Measurements from ENCODE around the gene CUL4B. TPM values are rescaled to one million over a fixed set of nuclear protein-coding genes. Genes with fewer than 3 reads are reported as not detected.

CUL4B gene
- total RNA-seq, 1 donor from 2014 or later, result 52.2 TPM

DNA sequence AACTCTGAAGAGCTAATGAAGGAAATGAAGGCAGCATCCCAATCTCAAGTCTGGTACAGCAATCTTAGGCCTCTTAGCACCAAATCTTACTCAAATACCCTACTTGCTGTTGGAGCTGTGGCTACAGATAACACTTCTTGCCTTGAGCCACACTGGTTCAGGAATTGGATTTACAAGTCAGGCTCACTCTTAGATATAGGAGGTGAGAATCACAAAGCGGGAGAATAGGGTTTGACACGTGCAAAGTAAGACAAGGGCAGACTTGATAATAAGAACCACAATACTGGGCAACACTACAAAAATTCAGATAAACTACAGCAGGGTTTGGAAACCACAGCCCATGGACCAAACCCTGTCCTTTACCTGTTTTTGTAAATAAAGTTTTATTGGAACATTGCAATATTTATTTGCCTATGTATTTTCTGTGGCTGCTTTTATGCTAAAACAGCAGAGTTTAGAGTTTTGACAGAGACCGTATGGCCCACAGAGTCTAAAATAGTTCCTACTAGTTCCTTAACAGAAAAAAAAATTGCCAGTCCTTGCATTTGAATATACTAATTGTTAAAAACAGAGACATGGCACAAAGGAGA lies 9.3 kb upstream of the CUL4B start:
- Mint-ChIP-seq H3K36me3 (ENCODE audit: low read depth) (no peaks in the 10 kb centered on the region), H3K27ac (ENCODE audit: unreplicated experiment) (no peak overlapping the region), H3K27me3 (ENCODE audit: low read depth) (no peaks in the 10 kb centered on the region), H3K9me3 (no peaks in the 10 kb centered on the region), H3K4me3 (no peak overlapping the region), H3K4me1 (no peaks in the 10 kb centered on the region)
- TF ChIP-seq, protein P1, sequence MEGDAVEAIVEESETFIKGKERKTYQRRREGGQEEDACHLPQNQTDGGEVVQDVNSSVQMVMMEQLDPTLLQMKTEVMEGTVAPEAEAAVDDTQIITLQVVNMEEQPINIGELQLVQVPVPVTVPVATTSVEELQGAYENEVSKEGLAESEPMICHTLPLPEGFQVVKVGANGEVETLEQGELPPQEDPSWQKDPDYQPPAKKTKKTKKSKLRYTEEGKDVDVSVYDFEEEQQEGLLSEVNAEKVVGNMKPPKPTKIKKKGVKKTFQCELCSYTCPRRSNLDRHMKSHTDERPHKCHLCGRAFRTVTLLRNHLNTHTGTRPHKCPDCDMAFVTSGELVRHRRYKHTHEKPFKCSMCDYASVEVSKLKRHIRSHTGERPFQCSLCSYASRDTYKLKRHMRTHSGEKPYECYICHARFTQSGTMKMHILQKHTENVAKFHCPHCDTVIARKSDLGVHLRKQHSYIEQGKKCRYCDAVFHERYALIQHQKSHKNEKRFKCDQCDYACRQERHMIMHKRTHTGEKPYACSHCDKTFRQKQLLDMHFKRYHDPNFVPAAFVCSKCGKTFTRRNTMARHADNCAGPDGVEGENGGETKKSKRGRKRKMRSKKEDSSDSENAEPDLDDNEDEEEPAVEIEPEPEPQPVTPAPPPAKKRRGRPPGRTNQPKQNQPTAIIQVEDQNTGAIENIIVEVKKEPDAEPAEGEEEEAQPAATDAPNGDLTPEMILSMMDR (conservative IDR thresholded peaks at IDR 0.05), result no peak
- no peak for DNase-seq (ENCODE audit: low read depth, low spot score)

DNA sequence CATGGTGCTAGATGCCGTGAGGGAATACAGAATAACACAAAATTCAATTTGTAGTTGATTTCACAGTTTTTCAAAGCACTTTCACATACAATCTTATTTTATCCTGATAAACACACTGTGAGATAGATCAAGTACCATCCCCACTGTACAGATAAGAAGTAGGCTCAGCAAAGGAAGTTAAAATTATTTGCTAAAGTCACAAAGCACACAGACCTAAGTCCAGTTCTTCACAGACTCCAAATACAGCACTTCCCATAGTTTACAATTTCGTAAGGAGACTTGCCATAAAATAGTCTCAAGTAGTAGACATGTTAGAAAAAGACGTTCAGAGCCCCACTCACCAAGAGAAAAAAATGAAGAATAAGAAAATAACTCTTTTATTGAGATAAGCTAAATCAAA lies 7.8 kb upstream of the CUL4B start:
- H3K4me3 Mint-ChIP-seq, result no peak overlapping the region

DNA sequence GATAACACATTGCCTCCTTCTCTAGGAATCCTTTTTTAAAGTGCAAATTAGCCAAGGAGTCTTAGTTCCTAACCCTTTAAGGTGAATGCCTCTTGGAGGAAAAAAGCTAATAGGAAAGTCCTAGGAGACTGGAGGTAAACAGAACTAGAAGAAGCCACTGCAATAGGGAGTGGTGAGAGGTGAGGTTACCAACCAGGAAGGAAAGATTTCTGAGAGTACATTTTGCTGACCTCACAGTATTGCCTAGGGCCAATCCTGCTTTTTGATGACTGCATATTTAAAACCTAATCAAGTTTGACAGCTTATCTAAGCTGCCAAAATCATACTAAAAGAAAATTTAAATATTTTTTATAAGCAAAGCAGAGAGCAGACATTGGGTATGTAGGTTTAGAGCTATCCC lies 7.3 kb upstream of the CUL4B start:
- TF ChIP-seq, protein P1 (conservative IDR thresholded peaks at IDR 0.05), result no peak
- DNase-seq (ENCODE audit: low read depth, low spot score), result no peak
- no peak overlapping the region for H3K4me3 Mint-ChIP-seq
- H3K9me3 Mint-ChIP-seq, result no peaks in the 10 kb centered on the region
- H3K27ac Mint-ChIP-seq (ENCODE audit: unreplicated experiment), result no peak overlapping the region
- H3K36me3 Mint-ChIP-seq (ENCODE audit: low read depth), result no peaks in the 10 kb centered on the region
- no peaks in the 10 kb centered on the region for H3K27me3 Mint-ChIP-seq (ENCODE audit: low read depth)
- no peaks in the 10 kb centered on the region for H3K4me1 Mint-ChIP-seq

More for the DNA sequence above, 7.8 kb upstream of the CUL4B start:
- H3K4me1 Mint-ChIP-seq, result no peaks in the 10 kb centered on the region
- H3K9me3 Mint-ChIP-seq, result no peaks in the 10 kb centered on the region
- no peaks in the 10 kb centered on the region for H3K36me3 Mint-ChIP-seq (ENCODE audit: low read depth)
- H3K27me3 Mint-ChIP-seq (ENCODE audit: low read depth), result no peaks in the 10 kb centered on the region
- TF ChIP-seq, protein P1 (conservative IDR thresholded peaks at IDR 0.05), result no peak
- no peak for DNase-seq (ENCODE audit: low read depth, low spot score)
- H3K27ac Mint-ChIP-seq (ENCODE audit: unreplicated experiment), result no peak overlapping the region

DNA sequence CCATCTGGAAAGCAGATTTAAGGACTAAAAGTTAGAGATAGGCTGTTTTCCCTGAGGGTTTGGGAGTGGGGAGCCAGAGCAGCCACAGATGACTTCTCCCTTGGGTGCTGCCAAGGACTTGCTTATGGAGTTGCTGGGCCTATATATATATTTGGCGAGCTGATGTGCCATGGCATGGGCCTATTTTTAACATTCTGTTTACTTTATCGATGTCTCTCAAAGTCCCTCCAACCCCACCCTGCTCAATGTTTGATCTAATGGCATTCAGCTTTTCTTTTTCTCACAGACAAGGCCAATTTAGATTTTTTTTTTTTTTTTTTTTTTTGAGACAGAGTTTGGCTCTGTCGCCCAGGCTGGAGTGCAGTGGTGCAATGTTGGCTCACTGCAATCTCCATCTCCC lies 6.1 kb upstream of the CUL4B start:
- TF ChIP-seq, protein P1 (conservative IDR thresholded peaks at IDR 0.05), result no peak
- Mint-ChIP-seq H3K27ac (ENCODE audit: unreplicated experiment) (no peak overlapping the region), H3K9me3 (no peaks in the 10 kb centered on the region), H3K4me1 (peaks cover 8% of the 10 kb centered on the region), H3K4me3 (no peak overlapping the region), H3K36me3 (ENCODE audit: low read depth) (no peaks in the 10 kb centered on the region), H3K27me3 (ENCODE audit: low read depth) (no peaks in the 10 kb centered on the region)
- DNase-seq (ENCODE audit: low read depth, low spot score), result no peak

DNA sequence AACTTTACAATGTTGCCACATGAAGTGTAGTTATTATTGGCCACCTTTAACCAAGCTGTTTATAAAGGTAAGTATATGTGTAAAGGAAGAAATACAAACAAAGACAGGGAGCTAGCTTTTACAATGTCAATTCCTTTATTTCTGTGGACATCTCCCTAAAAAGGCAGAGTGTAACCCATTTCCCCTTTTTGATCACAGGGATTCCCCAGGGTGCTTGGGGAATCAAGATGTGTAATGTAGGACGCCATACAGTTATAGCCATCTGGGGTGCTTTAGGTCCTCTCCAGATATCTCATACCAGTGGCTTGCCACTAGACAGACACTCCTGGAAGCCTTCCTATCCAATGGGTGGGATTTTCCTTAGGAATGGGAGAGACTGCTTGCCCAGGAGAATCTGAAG lies 4.2 kb upstream of the CUL4B start:
- Mint-ChIP-seq H3K9me3 (no peaks in the 10 kb centered on the region), H3K36me3 (ENCODE audit: low read depth) (no peaks in the 10 kb centered on the region), H3K27me3 (ENCODE audit: low read depth) (no peaks in the 10 kb centered on the region), H3K27ac (ENCODE audit: unreplicated experiment) (no peak overlapping the region), H3K4me1 (peaks cover 12% of the 10 kb centered on the region), H3K4me3 (no peak overlapping the region)
- DNase-seq (ENCODE audit: low read depth, low spot score), result no peak
- TF ChIP-seq, protein P1 (conservative IDR thresholded peaks at IDR 0.05), result no peak

Measured in neural crest cell (in vitro differentiated cells).